Neural cell (in vitro differentiated cells): ENCODE data around the gene DDX39B. TPM values are rescaled to one million over a fixed set of nuclear protein-coding genes. Genes with fewer than 3 reads are reported as not detected.

Source experiments
- H2AFZ ChIP-seq: fragments of 200-600, 300-800 bp; sonication (generic), shearing (Covaris generic); 2 replicates; pipeline ENCODE4 v1.6.0; 2014; ENCODE audit warnings: low read depth, mild to moderate bottlenecking, antibody characterized with exemption, low read length, moderate library complexity
- H3F3A ChIP-seq: fragments of 200-600 bp; shearing (Covaris generic); 2 replicates; pipeline ENCODE4 v1.6.1; 2016; ENCODE audit warnings: mild to moderate bottlenecking, moderate library complexity, mixed read lengths, antibody characterized with exemption, low read length; ENCODE audit not compliant: insufficient read depth, poor library complexity, severe bottlenecking
- H3K27ac ChIP-seq: fragments of 200-600, 300-800 bp; sonication (generic), shearing (Covaris generic); 2 replicates; pipeline ENCODE4 v1.5.1; 2014; ENCODE audit warnings: mild to moderate bottlenecking, low read length, moderate library complexity
- H3K27me3 ChIP-seq: fragments of 300-800, 200-600 bp; sonication (generic), shearing (Covaris generic); 2 replicates; pipeline ENCODE4 v1.6.0; 2014; ENCODE audit warnings: mild to moderate bottlenecking, low read depth, low read length, moderate library complexity; ENCODE audit not compliant: insufficient read depth
- H3K36me3 ChIP-seq: fragments of 300-800, 200-600 bp; sonication (generic), shearing (Covaris generic); 2 replicates; pipeline ENCODE4 v1.5.1; 2014; ENCODE audit warnings: mild to moderate bottlenecking, antibody characterized with exemption, low read length, moderate library complexity; ENCODE audit not compliant: insufficient read depth
- H3K4me2 ChIP-seq: fragments of 300-800, 200-600 bp; sonication (generic), shearing (Covaris generic); 2 replicates; pipeline ENCODE4 v1.6.0; 2014; ENCODE audit warnings: mild to moderate bottlenecking, low read length
- H3K4me3 ChIP-seq: fragments of 300-800, 200-600 bp; sonication (generic), shearing (Covaris generic); 2 replicates; pipeline ENCODE4 v1.5.1; 2014; ENCODE audit warnings: mild to moderate bottlenecking, low read length, moderate library complexity
- H3K79me2 ChIP-seq: fragments of 200-600 bp; shearing (Covaris generic); replicated peaks from 2 replicates; pipeline ENCODE4 v1.6.0; 2014; ENCODE audit warnings: mild to moderate bottlenecking, low read length, moderate library complexity; ENCODE audit not compliant: insufficient read depth
- H3K9ac ChIP-seq: fragments of 300-800, 200-600 bp; sonication (generic), shearing (Covaris generic); 2 replicates; pipeline ENCODE4 v1.6.1; 2016; ENCODE audit warnings: mild to moderate bottlenecking, low read length, mixed read lengths
- H3K9me2 ChIP-seq: fragments of 200-600 bp; shearing (Covaris generic); 2 replicates; pipeline ENCODE4 v1.6.1; 2016; ENCODE audit warnings: mild to moderate bottlenecking, low read length, mixed read lengths; ENCODE audit not compliant: insufficient read depth
- H3K9me3 ChIP-seq: fragments of 200-600, 300-800 bp; sonication (generic), shearing (Covaris generic); 2 replicates; pipeline ENCODE4 v1.6.1; 2016; ENCODE audit warnings: mild to moderate bottlenecking, mixed run types, low read length, moderate library complexity, mixed read lengths
- H4K20me1 ChIP-seq: fragments of 200-600 bp; shearing (Covaris generic); 2 replicates; pipeline ENCODE4 v1.6.1; 2016; ENCODE audit warnings: mild to moderate bottlenecking, mixed run types; ENCODE audit not compliant: insufficient read depth
- CTCF ChIP-seq: fragments of 450-650 bp; IDR thresholded peaks from 2 replicates; pipeline ENCODE4 v1.5.1; 2014; ENCODE audit warnings: antibody characterized with exemption, mild to moderate bottlenecking, moderate library complexity; ENCODE audit not compliant: poor library complexity, severe bottlenecking
- EP300 ChIP-seq: fragments of 450-650 bp; conservative IDR thresholded peaks from 2 replicates; pipeline ENCODE4 v1.6.1; 2014; ENCODE audit warnings: antibody characterized with exemption, mild to moderate bottlenecking, moderate library complexity; ENCODE audit not compliant: poor library complexity, severe bottlenecking
- EZH2 ChIP-seq: fragments of 200-600, 300-800 bp; shearing (Covaris generic), sonication (generic); IDR thresholded peaks from 2 replicates; pipeline ENCODE4 v1.6.1; 2014; ENCODE audit warnings: antibody characterized with exemption, low read length, borderline replicate concordance, mild to moderate bottlenecking; ENCODE audit not compliant: insufficient read depth, poor library complexity, severe bottlenecking
- MXI1 ChIP-seq: fragments of 450-650 bp; conservative IDR thresholded peaks from 2 replicates; pipeline ENCODE4 v1.6.1; 2014; ENCODE audit warnings: antibody characterized with exemption, mild to moderate bottlenecking; ENCODE audit not compliant: poor library complexity, severe bottlenecking
- POLR2AphosphoS5 ChIP-seq: IDR thresholded peaks from 2 replicates; pipeline ENCODE4 v1.6.1; 2012
- RAD21 ChIP-seq: fragments of 450-650 bp; conservative IDR thresholded peaks from 2 replicates; pipeline ENCODE4 v1.6.1; 2014; ENCODE audit warnings: antibody characterized with exemption, mild to moderate bottlenecking, moderate library complexity
- REST ChIP-seq: IDR thresholded peaks from 2 replicates; pipeline ENCODE4 v1.6.1; 2012; ENCODE audit warnings: borderline replicate concordance
- SMC3 ChIP-seq: fragments of 450-650 bp; conservative IDR thresholded peaks from 2 replicates; pipeline ENCODE4 v1.6.1; 2014; ENCODE audit warnings: antibody characterized with exemption, mild to moderate bottlenecking, moderate library complexity; ENCODE audit not compliant: poor library complexity
- TAF1 ChIP-seq: IDR thresholded peaks from 2 replicates; pipeline ENCODE4 v1.6.1; 2012; ENCODE audit warnings: low read depth
- polyA plus RNA-seq: library from polyadenylated mRNA; depleted of rRNA; stranded (reverse); fragments of >200 nt; gene quantifications from 2 replicates; pipeline ENCODE4 v1.2.3, GENCODE V29; 2014

DDX39B gene
- polyA plus RNA-seq, 1 donor from 2014 or later = 313 TPM

GRCh38 chr6:31521835-31522234 lies 20.0 kb downstream of the DDX39B start:
- no peak overlapping the region for H3K27ac ChIP-seq
- H3K9me2 ChIP-seq = no peaks in the 10 kb centered on the region
- no peak overlapping the region for H3K4me2 ChIP-seq
- H3F3A ChIP-seq = no peaks in the 10 kb centered on the region
- TF ChIP-seq EZH2 (no peak), EP300 (no peak), RAD21 (no peak)
- no peak overlapping the region for H3K9ac ChIP-seq
- no peaks in the 10 kb centered on the region for H3K27me3 ChIP-seq
- H3K9me3 ChIP-seq = no peaks in the 10 kb centered on the region
- no peaks in the 10 kb centered on the region for H3K79me2 ChIP-seq
- H3K36me3 ChIP-seq = no peaks in the 10 kb centered on the region
- H3K4me3 ChIP-seq = no peak overlapping the region
- H4K20me1 ChIP-seq = no peaks in the 10 kb centered on the region
- no peak overlapping the region for H2AFZ ChIP-seq

- no peaks in the 10 kb centered on the region for H3K36me3 ChIP-seq
- no peaks in the 10 kb centered on the region for H3F3A ChIP-seq
- no peak overlapping the region for H3K4me2 ChIP-seq
- no peaks in the 10 kb centered on the region for H3K27me3 ChIP-seq
- no peak overlapping the region for H2AFZ ChIP-seq
- H3K4me3 ChIP-seq = no peak overlapping the region
- H3K27ac ChIP-seq = no peak overlapping the region
- TF ChIP-seq EZH2 (no peak), SMC3 (no peak), RAD21 (no peak), EP300 (no peak), TAF1 (no peak), POLR2AphosphoS5 (no peak), REST (no peak), CTCF (no peak), MXI1 (no peak)
- H3K9me3 ChIP-seq = no peaks in the 10 kb centered on the region
- H4K20me1 ChIP-seq = no peaks in the 10 kb centered on the region
- H3K9me2 ChIP-seq = no peaks in the 10 kb centered on the region
- no peaks in the 10 kb centered on the region for H3K79me2 ChIP-seq
- no peak overlapping the region for H3K9ac ChIP-seq
These were observed 28.2 kb downstream of the DDX39B start for GRCh38 chr6:31513456-31514165.
